Lower lobe of right lung (tissue), 2 donors: ENCODE results near the gene GRIP2. TPM values are rescaled to one million over a fixed set of nuclear protein-coding genes. Genes with fewer than 3 reads are reported as not detected.

ENCODE experiments used
- ATAC-seq, 2 donors: fragments of 200-7000 bp; cut with Tn5 transposase; one replicate each; pipeline ENCODE4 v1.9.1; 2020 to 2022; ENCODE audit warnings: mild to moderate bottlenecking in 2 of 2, moderate library complexity in 2 of 2
- DNase-seq: peaks from one replicate; pipeline ENCODE4 v3.0.0-alpha.2; 2020
- H3K27ac ChIP-seq: fragments of 200-600 bp; one replicate; pipeline ENCODE4 v1.8.0; 2022
- H3K27me3 ChIP-seq: fragments of 200-600 bp; one replicate; pipeline ENCODE4 v1.8.0; 2022; ENCODE audit warnings: low read depth
- H3K36me3 ChIP-seq: fragments of 200-600 bp; one replicate; pipeline ENCODE4 v1.8.0; 2022; ENCODE audit warnings: mild to moderate bottlenecking
- H3K4me1 ChIP-seq: fragments of 200-600 bp; one replicate; pipeline ENCODE4 v1.8.0; 2022
- H3K4me3 ChIP-seq: fragments of 200-600 bp; one replicate; pipeline ENCODE4 v1.8.0; 2022; ENCODE audit warnings: mild to moderate bottlenecking
- H3K9me3 ChIP-seq: fragments of 200-600 bp; one replicate; pipeline ENCODE4 v1.8.0; 2022
- CTCF ChIP-seq: fragments of 200-600 bp; IDR thresholded peaks from one replicate; pipeline ENCODE4 v1.8.0; 2022; ENCODE audit warnings: antibody characterized with exemption, mild to moderate bottlenecking
- intact Hi-C: fragments of 100-400 bp; cut with DNase I; formaldehyde crosslinking; loops from one replicate; pipeline ENCODE4 v1.11.0; 2022
- total RNA-seq: library from RNA; stranded (reverse); fragmentation: NEBNext Ultra II Directional; extraction: Animal tissue kit (Norgen Biotek cat#: 25700); gene quantifications from one replicate; pipeline ENCODE4 v1.2.1, GENCODE V29; 2021
- donor health status: DM: no; HTN: yes; CAD: no; lungs with severe emphysema.

Gene GRIP2
- total RNA-seq, 1 donor from 2014 or later, result 1.1 TPM

- H3K4me3 ChIP-seq, result no peak overlapping the region
- no peaks in the 10 kb centered on the region for H3K27me3 ChIP-seq
- H3K9me3 ChIP-seq, result no peaks in the 10 kb centered on the region
- no peaks in the 10 kb centered on the region for H3K4me1 ChIP-seq
- ATAC-seq (no peak), DNase-seq (no peak)
- no peak for TF ChIP-seq CTCF
- no peak overlapping the region for H3K27ac ChIP-seq
- intact Hi-C loops, result no loop called here
- no peaks in the 10 kb centered on the region for H3K36me3 ChIP-seq
Measured at GRCh38 chr3:14512942-14513327, 27.2 kb downstream of the GRIP2 start.

- intact Hi-C loops, result no loop called here
Measured at GRCh38 chr3:14512281-14512941, 27.7 kb downstream of the GRIP2 start.

GRCh38 chr3:14511623-14512280 is 28.4 kb downstream of the GRIP2 start:
- intact Hi-C loops, result no loop called here
- Histone ChIP-seq H3K4me1 (no peaks in the 10 kb centered on the region), H3K27me3 (no peaks in the 10 kb centered on the region), H3K27ac (no peak overlapping the region), H3K36me3 (no peaks in the 10 kb centered on the region), H3K9me3 (no peaks in the 10 kb centered on the region), H3K4me3 (no peak overlapping the region)
- TF ChIP-seq CTCF, result no peak
- DNase-seq (no peak), ATAC-seq (no peak)

More at GRCh38 chr3:14512281-14512941, 27.7 kb downstream of the GRIP2 start:
- Histone ChIP-seq H3K36me3 (no peaks in the 10 kb centered on the region), H3K9me3 (no peaks in the 10 kb centered on the region), H3K27me3 (no peaks in the 10 kb centered on the region), H3K4me3 (no peak overlapping the region), H3K27ac (no peak overlapping the region), H3K4me1 (no peaks in the 10 kb centered on the region)
- TF ChIP-seq CTCF, result no peak
- ATAC-seq (no peak), DNase-seq (no peak)

GRCh38 chr3:14510838-14511622 is 29.1 kb downstream of the GRIP2 start:
- H3K4me1 ChIP-seq, result no peaks in the 10 kb centered on the region
- no peaks in the 10 kb centered on the region for H3K36me3 ChIP-seq
- TF ChIP-seq CTCF, result no peak
- DNase-seq (no peak), ATAC-seq (no peak)
- H3K27ac ChIP-seq, result no peak overlapping the region
- no peaks in the 10 kb centered on the region for H3K9me3 ChIP-seq
- H3K27me3 ChIP-seq, result no peaks in the 10 kb centered on the region
- H3K4me3 ChIP-seq, result no peak overlapping the region
- intact Hi-C loops, result no loop called here

- ATAC-seq, result no peak
- H3K27me3 ChIP-seq, result no peaks in the 10 kb centered on the region
- no peak overlapping the region for H3K4me3 ChIP-seq
- no peak for DNase-seq
- H3K27ac ChIP-seq, result no peak overlapping the region
- H3K9me3 ChIP-seq, result no peaks in the 10 kb centered on the region
- H3K4me1 ChIP-seq, result no peaks in the 10 kb centered on the region
- TF ChIP-seq CTCF, result no peak
- no peaks in the 10 kb centered on the region for H3K36me3 ChIP-seq
- intact Hi-C loops, result no loop called here
Measured at GRCh38 chr3:14509796-14510100, 30.4 kb downstream of the GRIP2 start.
